ENCODE measurements around the gene FNBP1. TPM values are rescaled to one million over a fixed set of nuclear protein-coding genes. Genes with fewer than 3 reads are reported as not detected.

The FNBP1 gene
- total and polyA plus RNA-seq, 2 of the 8 experiments (the other 6 are each of a cell fraction or from before 2014, with no cell fraction given), result 7.2 to 40.9 TPM

GRCh38 chr9:129939431-129939830 lies 103.6 kb downstream of the FNBP1 start:
- POLR2A ChIA-PET (ENCODE audit: partially characterized antibody), result interaction anchor here (0.7 to 1.2 kb wide), 2 partner anchors 10 to 162 kb away, joined by 3 to 4 read pairs; no protein-coding TSS in a partner anchor
- TF ChIP-seq NANOG (IDR thresholded peaks at IDR 0.05; ENCODE audit: insufficient read depth, low read depth, low read length, poor library complexity, severe bottlenecking), result no peak
- no peak for TF ChIP-seq TBP (IDR thresholded peaks at IDR 0.05; ENCODE audit: low read depth, low read length)
- TF ChIP-seq RXRA (IDR thresholded peaks at IDR 0.05; ENCODE audit: insufficient read depth, low read depth, low read length), result no peak
- TF ChIP-seq CHD2 (IDR thresholded peaks at IDR 0.05; ENCODE audit: low read length), result no peak
- no peak for TF ChIP-seq JUN (IDR thresholded peaks at IDR 0.05; ENCODE audit: low read depth, low read length)
- no peak for TF ChIP-seq TEAD4 (IDR thresholded peaks at IDR 0.05; ENCODE audit: low read depth, low read length)
- TF ChIP-seq SRF (IDR thresholded peaks at IDR 0.05; ENCODE audit: low read depth, low read length), result no peak
- no peak for TF ChIP-seq BRCA1 (IDR thresholded peaks at IDR 0.05; ENCODE audit: low read depth, low read length)
- no peak for TF ChIP-seq CBX8 (IDR thresholded peaks at IDR 0.05; ENCODE audit: borderline replicate concordance, low read depth, low read length)
- TF ChIP-seq CBX5 (IDR thresholded peaks at IDR 0.05; ENCODE audit: low read depth, low read length), result no peak
- no peak for TF ChIP-seq TCF12 (IDR thresholded peaks at IDR 0.05; ENCODE audit: low read depth, low read length)
- no peak for TF ChIP-seq RAD21 (IDR thresholded peaks at IDR 0.05 in 1 of 2, conservative IDR thresholded peaks at IDR 0.05 in 1 of 2; ENCODE audit: low read depth in 2 of 2, low read length in 2 of 2)
- TF ChIP-seq EP300 (IDR thresholded peaks at IDR 0.05; ENCODE audit: borderline replicate concordance in 1 of 2, low read depth in 2 of 2, low read length in 2 of 2), result no peak
- no peak for TF ChIP-seq TAF1 (IDR thresholded peaks at IDR 0.05; ENCODE audit: low read depth, low read length)

More at GRCh38 chr9:129939431-129939830, 103.6 kb downstream of the FNBP1 start:
- Histone ChIP-seq H2BK12ac (ENCODE audit: low read depth, low read length) (no peak overlapping the region), H3K27me3 (replicated peaks in 1 of 4; ENCODE audit: control insufficient read depth in 3 of 4, extremely low read depth in 1 of 4, insufficient read depth in 3 of 4, low read length in 3 of 4) (no peaks in the 10 kb centered on the region), H2BK5ac (ENCODE audit: low read depth, low read length) (no peak overlapping the region), H4K8ac (ENCODE audit: extremely low read depth, insufficient read depth, low read length) (no peak overlapping the region), H3K79me2 (ENCODE audit: control insufficient read depth in 1 of 2, insufficient read depth in 2 of 2, low read length in 2 of 2) (no peaks in the 10 kb centered on the region), H3K79me1 (ENCODE audit: low read depth, low read length) (no peaks in the 10 kb centered on the region), H3K23ac (ENCODE audit: insufficient read length) (no peak overlapping the region), H2BK20ac (ENCODE audit: low read length) (no peak overlapping the region), H3K4ac (replicated peaks; ENCODE audit: insufficient read length, low read depth, low read length) (no peak overlapping the region), H3K23me2 (ENCODE audit: low read depth, low read length) (no peaks in the 10 kb centered on the region), H3K4me2 (ENCODE audit: insufficient read depth in 1 of 2, low read depth in 2 of 2, low read length in 2 of 2) (no peak overlapping the region), H2AK5ac (ENCODE audit: low read depth, low read length) (no peak overlapping the region), H3K56ac (replicated peaks; ENCODE audit: insufficient read length, low read depth, low read length) (no peak overlapping the region), H3K14ac (ENCODE audit: insufficient read length) (no peak overlapping the region), H3K4me3 (ENCODE audit: extremely low read depth in 1 of 4, insufficient read depth in 2 of 4, low read depth in 3 of 4, low read length in 4 of 4) (no peak overlapping the region), H3K27ac (ENCODE audit: low read depth, low read length) (no peak overlapping the region), H3K36me3 (ENCODE audit: control insufficient read depth in 2 of 4, insufficient read depth in 4 of 4, low read length in 3 of 4) (peaks cover 0 to 2% (median 0%) of the 10 kb centered on the region in 4 experiments; a peak in 1 of 8 replicates), H4K91ac (replicated peaks; ENCODE audit: insufficient read length, low read length) (no peak overlapping the region), H4K5ac (ENCODE audit: insufficient read length, low read depth, low read length) (no peak overlapping the region), H2BK120ac (replicated peaks; ENCODE audit: low read depth, low read length) (peak overlapping the region; percentile 54), H3K18ac (ENCODE audit: extremely low read depth, low read length) (no peak overlapping the region), H2AFZ (ENCODE audit: low read length) (no peak overlapping the region), H3K9me3 (ENCODE audit: insufficient read depth in 2 of 2, low read depth in 1 of 2, low read length in 1 of 2) (peaks cover 4 to 7% of the 10 kb centered on the region in 2 experiments; a peak in 2 of 4 replicates), H4K20me1 (replicated peaks in 1 of 2; ENCODE audit: control insufficient read depth in 1 of 2, insufficient read depth in 2 of 2, low read length in 2 of 2) (no peaks in the 10 kb centered on the region), H2BK15ac (ENCODE audit: low read length) (no peak overlapping the region), H3K9ac (replicated peaks in 1 of 4; ENCODE audit: extremely low read depth in 1 of 4, low read depth in 3 of 4, low read length in 3 of 4) (no peak overlapping the region), H3K4me1 (replicated peaks in 1 of 4; ENCODE audit: control insufficient read depth in 3 of 4, insufficient read depth in 4 of 4, low read length in 3 of 4) (no peaks in the 10 kb centered on the region; a peak in 2 of 7 replicates)
- WGBS, 2 experiments (ENCODE audit: extremely low coverage in 1 of 2, insufficient coverage in 1 of 2, insufficient read length in 1 of 2, insufficient replicate concordance in 2 of 2, low coverage in 1 of 2, low lambda C conversion rate in 2 of 2, missing lambda C conversion rate in 1 of 2), result 87% methylated on average over 2 of the region's 2 CpGs; no CpG with 5 or more reads in 1 of the 2 experiments
- CTCF ChIA-PET (ENCODE audit: partially characterized antibody), result interaction anchor here (0.6 kb wide), 1 partner anchor 33 kb away, joined by 3 read pairs; no protein-coding TSS in a partner anchor
- DNase-seq (ENCODE audit: low read depth in 1 of 2, low spot score in 2 of 2) (no peak), FAIRE-seq (no peak)
